ENCODE results near the gene PIP5K1B.

Gene PIP5K1B

DNA sequence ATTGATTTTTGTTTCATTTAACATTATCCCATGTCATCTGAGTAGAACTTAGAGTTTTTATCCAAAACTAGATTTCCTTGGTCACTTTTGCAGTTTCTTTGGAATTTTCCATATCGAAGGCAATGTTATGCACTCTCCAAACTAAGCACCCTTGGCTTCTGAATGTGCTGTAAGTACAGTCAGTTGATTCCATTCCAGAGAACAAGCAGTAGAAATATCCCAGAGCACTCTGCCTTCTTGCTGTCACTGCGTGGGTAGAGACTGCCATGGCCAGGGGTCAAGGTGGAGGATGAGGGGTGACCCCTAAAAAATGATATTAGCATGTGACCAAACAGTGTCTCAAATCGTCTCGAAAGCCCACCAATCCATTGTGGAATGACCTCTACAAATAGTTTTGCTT lies 36.2 kb downstream of the PIP5K1B start:
- no peak for DNase-seq

DNA sequence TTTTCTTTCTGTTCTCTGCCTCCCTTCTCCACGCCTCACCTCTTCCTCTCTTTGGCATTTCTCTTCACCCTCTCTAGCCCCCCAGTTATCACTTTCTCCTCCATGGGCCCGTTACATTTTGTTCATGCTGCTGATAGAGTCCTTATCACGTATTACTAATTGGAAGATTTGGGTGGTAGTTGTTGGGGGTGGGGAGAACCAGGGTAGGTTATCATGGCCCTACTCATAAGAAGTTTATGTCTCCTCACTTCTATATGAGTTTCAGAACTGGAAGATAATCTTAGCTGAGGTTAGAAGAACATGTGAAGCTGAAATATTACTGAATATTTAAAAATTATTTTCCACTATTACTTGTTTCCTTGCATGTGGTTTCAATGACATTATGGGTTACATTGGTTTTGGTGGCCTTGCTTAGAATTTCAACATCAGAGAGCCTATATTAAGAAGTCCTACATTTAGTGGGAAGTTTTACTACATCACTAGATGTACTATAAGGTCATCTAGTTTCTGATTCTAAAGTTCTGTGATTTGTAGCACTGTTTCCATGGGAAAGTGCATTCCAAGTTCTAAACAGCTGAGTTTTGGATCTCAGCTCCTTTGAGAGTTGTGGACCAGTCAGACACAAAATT lies 36.8 kb downstream of the PIP5K1B start:
- no peak for DNase-seq

DNA sequence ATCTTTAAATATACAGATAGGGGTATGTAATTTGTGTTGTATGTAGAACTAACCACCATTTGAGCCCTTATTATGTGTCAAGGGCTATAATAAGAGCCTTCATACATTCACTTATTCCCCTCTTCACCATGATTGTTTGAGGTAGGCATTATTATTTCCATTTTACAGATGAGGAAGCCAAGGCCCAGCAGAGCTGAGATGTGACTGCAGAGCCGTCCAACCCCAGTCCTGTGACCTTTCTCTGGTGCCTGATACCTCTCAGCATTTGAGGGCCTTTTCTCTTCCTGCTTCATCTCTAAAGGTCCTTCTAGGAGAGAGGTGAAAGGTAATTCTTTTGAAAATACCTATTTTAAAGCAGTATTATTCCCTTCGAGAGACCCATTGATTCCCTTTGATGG lies 37.3 kb downstream of the PIP5K1B start:
- no peak for DNase-seq

DNA sequence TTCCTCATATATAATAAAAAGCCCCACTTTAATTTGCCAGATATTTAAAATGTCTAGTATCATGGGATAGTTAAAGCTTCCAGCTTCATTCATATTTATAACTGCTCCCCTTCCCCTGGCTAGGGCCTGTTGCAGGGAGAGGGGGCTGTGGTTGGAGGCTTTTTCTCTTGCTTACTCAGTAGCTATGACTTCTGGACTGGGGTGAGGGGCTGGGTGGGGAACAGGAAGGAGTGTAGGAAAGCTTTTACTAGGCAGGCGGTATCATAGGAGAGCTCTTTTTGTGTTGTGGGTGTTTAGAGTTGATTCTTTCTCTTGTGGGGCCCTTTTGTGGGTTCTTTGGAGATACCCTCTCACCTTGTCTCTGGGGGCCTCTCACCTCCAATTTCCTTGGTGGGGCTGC lies 39.4 kb downstream of the PIP5K1B start:
- no peak for DNase-seq

DNA sequence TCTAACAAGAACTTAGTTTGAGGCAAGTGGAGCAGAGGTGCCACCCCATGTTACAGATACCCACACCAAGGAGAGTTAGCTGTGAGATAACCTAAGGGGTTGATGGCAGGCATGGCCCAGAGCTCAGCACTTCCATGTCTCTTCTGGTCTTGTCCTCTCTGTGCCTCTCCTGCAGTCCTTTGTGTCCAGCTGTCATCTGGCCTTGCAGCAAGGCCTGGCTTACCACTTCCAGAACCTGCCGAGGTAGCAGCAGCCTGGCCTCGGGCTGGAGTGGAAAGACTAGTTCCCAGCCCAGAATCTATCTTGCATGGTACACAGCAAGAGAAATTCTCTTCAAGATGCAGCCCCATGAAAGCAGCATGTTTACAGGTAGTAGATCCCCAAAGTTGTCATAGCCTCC lies 41.5 kb downstream of the PIP5K1B start:
- DNase-seq: no peak

DNA sequence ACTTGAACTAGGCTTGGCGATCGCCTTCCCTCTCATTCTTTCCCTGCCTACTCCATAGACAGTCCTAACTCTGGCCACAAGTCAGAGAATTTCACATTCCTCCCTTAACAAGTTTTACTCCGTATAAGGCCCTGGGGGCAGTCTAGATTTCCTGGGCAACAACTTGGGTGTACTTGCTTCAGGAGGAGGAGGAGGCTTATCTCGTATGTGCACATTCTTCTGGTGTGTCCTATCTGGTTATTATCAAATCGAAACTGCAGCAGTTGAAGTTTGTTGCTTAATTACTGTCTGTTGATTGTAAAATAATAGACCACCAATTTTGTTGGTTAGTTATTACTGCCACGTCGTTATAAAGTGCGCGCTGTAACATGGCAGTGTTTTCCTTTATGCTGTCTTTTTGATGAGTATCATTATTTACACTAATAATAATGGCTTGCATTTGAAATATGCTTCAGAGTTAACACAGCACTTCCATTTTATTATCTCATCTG lies 42.0 kb downstream of the PIP5K1B start:
- no peak for DNase-seq

DNA sequence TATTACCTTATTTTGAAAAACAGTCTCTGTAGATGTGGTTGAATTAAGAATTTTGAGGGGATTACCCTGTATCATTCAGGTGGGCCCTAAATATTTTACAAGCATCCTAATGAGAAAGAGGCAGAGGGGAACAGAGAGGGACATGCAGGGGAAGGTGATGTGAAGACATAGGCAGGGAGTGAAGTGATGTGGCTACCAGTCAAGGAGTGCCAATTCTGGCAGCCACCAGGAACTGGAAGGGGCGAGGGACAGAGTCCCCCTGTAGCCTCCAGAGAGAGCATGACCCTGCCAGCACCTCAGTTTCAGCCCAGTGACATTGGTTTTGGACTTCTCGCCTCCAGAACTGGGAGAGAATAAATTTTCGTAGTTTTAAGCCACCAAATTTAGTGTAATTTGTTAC lies 44.1 kb downstream of the PIP5K1B start:
- DNase-seq: no peak

DNA sequence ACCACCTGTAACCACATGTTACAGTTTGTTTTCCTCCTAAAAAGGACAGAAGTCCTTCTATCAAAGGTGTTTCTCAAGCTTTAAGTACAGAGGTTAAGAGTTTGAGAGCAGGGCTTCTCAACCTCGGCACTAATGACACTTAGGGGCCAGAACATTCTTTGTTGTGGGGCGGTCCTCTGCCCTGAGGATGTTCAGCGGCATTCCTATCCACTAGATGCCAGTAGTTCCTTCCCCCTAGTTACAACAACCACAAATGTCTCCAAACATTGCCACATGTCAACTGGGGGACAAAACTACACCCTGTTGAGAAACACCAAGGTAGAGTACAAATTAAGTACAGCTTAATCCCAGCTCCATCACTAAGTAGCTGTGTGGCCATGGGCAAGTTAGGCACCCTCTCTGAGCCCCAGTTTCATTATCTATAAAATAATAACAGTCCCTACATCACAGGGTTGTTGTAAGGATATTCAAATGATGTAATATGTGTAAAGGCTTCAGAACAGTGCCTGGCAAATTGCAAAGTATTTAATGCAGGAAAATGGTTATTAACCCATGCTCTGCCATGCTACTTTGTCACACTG lies 44.6 kb downstream of the PIP5K1B start:
- DNase-seq: no peak

DNA sequence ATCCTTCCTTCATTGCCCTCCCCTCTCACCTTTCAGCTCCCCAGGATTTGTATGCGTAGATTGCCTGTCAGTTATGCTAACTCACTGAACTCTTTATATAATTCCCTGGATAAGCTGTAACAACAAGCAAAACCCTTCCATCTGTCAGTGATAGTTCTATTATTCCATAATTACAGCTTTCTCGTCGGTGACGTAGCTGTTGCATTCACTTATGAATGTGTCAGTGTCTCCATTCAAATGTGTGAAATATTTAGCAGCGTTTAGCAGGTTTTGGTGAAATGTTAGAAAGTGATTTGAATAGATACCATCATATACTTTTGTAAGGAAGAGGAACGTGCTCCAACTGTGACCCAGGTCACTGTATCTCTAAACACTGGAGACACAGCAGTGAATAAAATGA lies 45.2 kb downstream of the PIP5K1B start:
- no peak for DNase-seq

DNA sequence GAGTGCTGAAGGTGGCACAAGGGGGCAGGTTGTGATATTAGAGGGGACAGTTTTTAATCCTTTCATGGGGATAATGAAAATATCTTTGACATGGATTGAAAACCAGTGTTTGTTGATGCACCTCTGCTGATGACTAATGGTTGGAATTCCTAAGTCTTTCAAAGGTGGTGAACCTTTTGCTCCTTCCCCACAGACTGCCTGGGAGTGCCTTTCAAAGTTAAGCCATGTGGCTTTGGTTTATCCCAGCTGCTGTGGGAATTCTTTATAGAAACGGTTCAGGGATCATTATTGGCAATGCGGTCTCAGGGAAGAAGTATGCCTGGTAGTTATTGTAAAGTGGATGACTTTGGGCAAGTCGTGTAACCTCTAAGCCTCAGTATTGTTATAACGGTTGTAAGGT lies 45.7 kb downstream of the PIP5K1B start:
- no peak for DNase-seq

DNA sequence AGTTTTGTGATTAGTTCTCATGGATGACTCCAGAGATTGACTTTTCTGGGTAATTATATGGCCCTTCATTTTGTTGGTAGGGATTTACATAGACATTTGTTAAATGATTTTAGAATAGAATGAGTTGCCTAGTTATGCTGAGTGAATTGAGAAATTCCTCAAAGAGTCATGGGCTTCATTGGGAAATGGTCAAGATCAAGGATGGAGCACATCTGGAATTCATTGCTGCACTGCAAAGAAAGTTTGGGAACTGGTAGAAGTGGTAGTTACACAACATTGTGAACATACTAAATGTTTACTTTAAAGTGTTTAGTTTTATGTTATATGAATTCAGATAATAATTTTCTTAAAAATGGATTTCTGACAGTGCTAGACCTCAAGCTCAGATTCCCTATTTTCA lies 46.5 kb downstream of the PIP5K1B start:
- no peak for DNase-seq

DNA sequence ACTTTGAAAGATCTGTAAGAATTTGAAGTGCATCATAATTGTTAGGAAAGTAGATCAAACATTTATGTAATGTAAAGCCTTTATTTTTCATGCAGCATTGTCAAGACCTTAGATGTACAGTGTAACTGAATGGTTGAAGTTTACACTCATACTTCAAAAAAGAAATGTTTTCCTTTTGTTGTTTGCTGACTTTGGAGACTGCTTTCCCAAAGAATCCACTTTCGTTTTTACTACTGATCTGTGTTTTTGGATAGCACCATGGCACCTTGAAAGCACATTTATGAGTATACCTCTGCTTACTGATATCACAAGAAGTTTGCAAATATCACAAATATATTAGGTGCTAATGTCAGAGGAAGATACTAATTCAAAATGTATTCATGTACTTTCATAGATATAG lies 50.0 kb downstream of the PIP5K1B start:
- DNase-seq: no peak

DNA sequence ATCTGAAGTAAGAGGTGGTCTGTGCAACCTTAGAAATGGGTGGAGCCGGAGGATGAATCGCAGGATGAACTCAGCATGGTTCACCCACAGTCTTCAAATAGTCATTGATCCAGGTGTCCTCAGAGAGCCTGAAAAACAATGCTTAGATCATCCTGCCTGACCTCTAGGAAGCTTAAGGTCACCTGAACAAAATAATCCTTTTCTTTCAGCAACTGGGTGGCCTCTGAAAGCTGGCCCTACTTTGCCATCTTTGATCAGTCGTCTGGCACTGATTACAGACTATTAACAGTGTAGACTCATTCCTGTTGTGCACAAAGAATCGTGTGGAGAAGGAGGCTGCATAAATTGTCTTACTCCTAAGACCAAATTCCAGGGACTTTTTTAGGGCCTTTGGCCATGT lies 50.7 kb downstream of the PIP5K1B start:
- no peak for DNase-seq

DNA sequence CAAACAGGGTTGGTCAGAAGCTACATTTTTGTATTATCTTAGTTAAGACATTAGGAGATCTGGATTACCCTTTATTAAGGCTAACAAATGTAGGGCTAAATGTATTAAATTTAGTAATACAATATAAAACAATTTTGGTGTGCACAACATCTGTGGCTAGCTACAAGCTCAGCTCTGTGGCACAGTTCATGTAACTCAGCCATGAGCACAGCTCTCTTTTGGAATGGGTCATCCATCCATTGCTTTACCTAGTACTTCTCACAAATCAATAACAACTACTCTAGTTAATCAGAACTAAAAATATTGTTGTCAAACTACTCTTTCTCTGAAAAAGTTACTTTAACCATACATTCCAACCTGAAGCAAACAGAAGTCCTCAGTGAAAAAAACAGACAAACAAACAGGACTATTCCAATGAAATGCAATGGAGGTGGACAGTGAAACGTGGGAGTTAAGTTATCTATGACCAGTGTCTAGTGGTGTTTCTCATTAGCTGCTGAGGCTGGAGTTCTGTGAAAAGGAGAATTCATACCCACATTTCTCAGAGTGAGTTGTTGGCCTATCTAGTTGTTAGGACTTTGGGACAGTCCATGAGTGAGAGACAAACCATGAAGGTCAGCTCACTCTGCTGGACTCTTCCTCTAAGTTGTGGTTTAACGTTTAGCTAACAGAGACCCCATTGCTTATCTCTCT lies 55.1 kb downstream of the PIP5K1B start:
- no peak for DNase-seq

DNA sequence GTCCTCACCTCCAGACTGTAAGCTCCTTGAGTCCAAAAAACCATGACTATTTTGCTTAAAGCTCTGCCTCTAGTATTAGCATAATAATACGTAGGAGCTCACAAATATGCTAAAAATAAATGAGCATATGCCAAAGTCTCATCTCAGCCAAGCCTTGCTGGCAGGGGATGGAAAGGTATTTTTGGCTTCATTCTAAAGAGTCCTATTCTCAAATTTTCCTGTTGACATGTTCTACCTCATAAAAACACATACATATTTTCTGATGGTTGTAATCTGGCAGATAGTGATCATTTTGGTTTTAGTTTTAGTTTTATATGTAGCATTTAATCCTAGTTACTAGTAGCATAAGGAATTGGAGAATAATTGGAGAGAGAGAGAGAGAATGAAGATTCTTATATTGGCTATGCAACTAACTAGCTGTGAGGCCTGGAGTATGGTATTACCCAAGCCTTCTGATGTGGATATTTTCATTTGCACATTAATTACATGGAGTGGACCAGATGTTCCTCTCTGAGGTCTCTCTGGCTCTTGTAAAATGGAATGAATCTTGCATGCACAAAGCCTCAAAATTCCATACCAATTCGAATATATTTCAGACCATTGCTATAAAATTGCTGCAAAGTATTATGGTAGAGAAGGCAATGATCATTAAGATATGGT lies 55.8 kb downstream of the PIP5K1B start:
- DNase-seq: no peak

DNA sequence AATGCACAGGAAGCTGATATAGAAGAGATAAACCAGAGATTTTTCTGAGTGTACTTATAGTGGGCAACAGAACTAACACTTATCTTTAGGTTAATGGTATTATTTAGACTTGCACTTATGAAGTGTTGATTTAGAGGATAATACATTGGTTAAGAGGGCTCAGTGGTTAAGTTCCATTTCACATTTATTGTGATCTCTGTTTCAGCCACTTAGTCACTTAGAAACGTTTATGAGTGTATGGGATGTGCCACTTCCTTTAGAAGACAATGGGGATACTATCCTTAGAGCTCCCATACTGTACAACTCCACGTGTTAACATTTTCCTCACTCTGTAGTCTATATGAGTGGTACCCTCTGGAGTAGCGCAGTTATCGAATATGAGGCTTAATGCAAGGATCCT lies 57.5 kb downstream of the PIP5K1B start:
- no peak for DNase-seq

DNA sequence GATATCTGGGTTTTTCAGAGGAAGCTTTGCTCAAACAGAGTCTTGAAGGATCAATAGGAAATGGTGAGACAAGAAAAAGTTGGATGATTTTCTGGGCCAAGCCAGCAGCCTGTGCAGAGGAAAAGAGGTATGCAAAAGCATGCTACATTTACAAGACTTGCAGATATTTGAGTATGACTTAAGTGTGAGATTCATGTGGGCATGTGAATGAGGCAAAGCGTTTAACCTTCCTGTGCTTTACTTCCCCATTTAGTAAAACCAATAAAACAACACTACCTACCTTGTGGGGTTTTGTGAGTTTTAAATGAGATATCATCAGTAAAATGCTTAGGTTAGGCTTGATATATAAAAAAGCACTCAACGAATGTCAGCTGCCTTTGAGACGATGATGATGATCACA lies 58.1 kb downstream of the PIP5K1B start:
- DNase-seq: no peak

DNA sequence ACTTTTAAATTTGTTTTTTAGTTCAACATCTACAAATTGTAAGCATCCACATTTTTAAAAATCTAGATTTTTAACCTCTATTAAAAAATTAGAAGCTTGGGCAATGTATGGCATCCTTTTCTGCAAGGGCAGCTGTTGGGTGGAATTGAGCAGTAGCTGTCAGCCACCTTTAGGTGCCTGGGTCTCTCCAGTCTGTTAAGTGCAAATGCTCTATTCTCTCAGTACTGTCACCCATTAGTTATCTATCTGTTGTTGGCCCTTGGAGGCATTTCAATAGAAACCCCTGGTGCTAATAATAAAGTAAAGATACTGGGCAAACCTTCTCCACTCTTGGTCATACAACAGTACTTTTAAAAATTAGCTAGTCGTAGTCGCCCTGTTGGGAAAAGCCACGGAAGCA lies 63.6 kb downstream of the PIP5K1B start:
- no peak for DNase-seq

DNA sequence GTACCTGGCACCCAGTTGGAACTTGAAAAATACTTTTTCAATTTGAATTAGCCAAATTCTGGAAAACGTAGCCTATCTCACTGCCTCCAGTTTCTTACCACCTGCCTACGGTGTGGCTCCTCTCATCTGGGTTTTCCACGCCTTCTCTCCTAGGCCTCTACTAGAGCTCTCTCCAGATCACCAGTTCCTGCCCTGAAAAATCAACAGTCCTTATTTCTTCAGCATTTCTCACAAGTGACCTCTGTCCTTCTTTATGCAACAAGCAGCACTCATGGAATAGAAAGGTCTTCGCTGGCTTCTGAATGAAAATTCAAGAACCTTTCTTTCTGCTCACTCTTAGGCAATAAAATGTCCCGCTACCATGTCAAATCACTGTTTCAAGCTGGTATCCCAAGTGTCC lies 64.8 kb downstream of the PIP5K1B start:
- DNase-seq: no peak

DNA sequence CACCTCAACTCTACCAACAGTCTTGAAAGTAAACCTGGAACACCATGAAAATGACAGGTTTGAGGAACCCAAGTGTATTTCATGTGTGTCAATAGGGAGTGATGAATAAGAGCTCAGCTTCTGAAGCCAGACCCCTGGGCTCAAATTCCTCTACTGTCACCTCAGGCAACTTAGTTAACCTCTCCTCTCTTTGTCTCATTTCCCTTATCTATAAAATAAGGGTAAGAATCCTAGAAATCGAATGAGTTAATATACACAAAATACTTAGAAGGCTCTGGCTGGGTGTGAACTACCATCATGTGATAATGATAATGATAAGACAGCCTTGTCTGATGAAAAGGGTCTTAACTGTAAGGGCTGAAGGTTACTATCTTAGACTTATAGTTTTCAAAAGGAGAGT lies 66.3 kb downstream of the PIP5K1B start:
- no peak for DNase-seq

DNA sequence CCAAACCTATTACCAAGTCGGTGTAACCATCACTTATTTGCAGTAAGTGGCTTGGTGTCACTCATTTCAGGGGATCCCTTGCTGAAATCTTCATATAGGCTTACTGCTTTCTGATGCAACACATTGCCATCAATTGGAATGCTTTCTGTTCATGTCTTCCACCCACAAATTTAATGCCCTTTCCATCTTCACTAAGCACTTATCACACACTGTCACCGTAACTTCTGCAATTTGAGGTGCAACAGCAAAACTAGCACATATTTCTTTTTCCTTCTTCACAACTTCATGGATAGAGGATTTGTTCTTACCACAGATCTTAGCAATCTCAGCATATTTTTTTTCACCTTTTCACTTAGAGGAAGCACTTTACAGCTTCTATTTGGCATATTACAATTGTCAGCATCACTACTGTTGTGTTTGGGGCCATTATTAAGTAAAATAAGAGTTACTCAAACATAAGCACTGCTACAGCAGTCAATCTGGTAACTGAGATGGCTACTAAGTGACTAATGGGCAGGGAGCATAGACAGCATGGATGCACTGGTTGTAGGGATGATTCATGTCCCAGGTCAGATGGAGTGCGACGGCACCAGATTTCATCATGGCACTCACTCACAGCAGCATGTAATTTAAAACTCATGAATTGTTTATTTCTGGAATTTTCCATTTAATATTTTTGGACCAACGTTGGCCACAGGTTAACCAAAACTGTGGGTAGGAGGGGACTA lies 70.1 kb downstream of the PIP5K1B start:
- no peak for DNase-seq

DNA sequence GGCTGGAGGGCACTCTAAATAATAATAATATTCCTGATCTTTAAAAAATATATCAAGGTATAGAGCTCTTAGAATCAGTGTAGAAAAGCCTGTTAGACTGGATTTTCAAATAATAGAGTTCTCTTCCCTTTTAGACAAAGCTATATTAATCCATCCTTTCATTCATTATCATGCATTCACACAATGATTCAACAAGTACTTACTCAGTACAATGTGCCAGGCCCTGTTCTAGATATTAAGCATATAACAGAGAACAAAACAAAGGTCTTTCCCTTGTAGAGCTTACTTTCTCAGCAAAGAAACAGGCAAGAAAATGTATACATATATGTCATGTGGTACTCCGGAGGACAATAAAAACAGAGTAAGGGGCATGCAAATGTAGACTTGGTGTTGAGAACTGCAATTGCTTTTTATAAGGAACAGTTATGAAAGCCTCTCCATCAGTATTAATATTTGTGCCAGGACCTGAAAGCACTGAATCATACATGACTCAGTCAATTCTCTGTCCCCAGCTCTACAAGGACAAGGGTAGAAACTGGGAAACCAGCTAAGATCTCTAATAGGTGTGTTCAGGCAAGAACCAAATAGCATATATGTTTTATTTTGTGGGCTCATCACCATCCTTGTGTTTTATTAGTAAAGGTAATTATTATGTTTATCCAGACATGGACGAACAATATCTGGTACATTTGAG lies 72.2 kb downstream of the PIP5K1B start:
- no peak for DNase-seq

DNA sequence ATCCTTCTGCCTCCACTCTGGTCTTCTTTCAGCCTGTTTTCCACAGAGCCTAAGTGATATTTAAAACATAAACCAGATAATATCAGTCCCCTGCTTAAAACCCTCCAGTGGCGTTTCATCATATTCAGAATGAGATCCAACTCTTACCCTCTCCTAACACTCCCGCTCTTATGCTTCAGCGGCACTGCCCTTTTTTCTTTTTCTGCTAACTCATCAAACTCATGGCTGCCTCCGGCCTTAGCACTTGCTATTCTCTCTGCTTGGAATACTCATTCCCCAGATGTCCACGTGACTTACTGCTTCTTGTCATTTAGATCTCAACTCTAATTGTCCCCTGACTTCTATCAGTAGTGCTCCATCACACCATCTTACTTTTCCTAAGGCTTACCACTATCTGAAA lies 73.6 kb downstream of the PIP5K1B start:
- no peak for DNase-seq
